ENCODE data around the gene GABRP.

The GABRP gene

DNA sequence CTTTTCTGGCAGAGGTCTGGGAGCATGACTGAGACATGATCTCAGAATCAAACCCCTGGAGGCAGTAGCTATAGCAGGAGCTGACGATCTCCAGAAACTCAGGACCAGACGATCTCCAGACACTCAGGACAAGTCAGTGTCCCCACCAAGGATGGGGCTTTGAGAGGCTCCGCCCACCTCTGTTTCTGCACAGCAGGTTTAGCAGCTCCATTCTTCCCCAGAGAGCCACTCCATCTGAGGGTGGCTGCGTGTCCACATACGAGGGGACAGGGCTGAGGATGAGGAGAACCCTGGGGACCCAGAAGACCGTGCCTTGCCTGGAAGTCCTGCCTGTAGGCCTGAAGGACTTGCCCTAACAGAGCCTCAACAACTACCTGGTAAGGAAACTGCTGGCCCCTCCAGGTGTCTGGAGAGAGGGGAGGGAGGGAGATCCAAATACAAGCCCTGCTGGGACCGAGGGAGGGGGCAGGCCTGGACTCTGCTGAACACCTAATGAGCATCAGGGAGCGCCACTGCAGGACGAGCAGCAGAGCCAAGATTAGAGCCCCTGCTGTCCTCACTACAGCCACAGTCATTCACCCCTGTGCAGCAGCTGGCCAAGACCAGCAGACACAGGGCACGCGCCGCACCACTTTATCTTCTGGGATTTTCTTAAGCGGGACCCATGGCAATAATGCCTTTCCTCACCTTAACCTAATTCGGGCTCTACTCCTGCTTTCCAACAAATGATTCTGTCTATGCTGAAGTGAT is at the start of gene GABRP:
Gene GABRP (plus strand): TSS at position 228 of the 750 bp plus-strand sequence. CDS start 4,891 bp downstream, outside the sequence.
- DNase-seq (ENCODE audit: low read depth, low spot score), result no peak
- no peaks in the 10 kb centered on the region for H3K4me1 ChIP-seq (ENCODE audit: insufficient read depth, insufficient read length)
- no peak within 1 kb of the TSS for H3K9ac ChIP-seq (ENCODE audit: insufficient read length, low read depth)
- TF ChIP-seq YY1 (IDR thresholded peaks at IDR 0.05; ENCODE audit: insufficient read depth, insufficient read length) (no peak), ZNF274 (IDR thresholded peaks at IDR 0.05; ENCODE audit: low read depth, low read length) (no peak), SUZ12 (IDR thresholded peaks at IDR 0.05; ENCODE audit: extremely low read depth, insufficient read depth, insufficient read length) (no peak)
- no peaks in the 10 kb centered on the region for H3K36me3 ChIP-seq (ENCODE audit: insufficient read depth, insufficient read length, low read length)
- H3K9me3 ChIP-seq (ENCODE audit: insufficient read depth, low read length), result no peaks in the 10 kb centered on the region
- no peak within 1 kb of the TSS for H3K4me3 ChIP-seq (ENCODE audit: insufficient read length, low read depth)
- H3K27me3 ChIP-seq (ENCODE audit: insufficient read depth, insufficient read length), result no peaks in the 10 kb centered on the region

DNA sequence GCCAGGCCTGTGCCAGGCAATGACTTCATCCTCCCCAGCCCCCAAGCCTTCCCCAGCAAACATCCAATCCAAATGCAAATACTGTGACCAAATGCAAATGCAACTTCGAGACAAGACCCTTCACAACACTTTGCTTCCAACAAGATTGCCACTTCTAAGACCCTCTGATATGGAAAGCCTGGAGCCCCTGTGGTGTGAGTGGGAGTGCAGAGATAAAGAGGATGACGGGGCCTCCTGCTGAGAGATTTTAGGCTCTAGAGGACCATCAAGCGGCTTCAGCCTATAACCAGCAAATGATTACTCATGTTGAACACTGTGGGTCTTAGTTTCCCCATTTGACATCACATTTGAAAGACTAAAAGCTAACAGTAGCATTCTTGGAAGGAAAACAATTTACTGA is 46.6 kb upstream of the GABRP start:
- DNase-seq (ENCODE audit: low read depth, low spot score), result no peak
- Histone ChIP-seq H3K9ac (ENCODE audit: insufficient read length, low read depth) (no peak overlapping the region), H3K4me1 (ENCODE audit: insufficient read depth, insufficient read length) (peaks cover 6% of the 10 kb centered on the region), H3K9me3 (ENCODE audit: insufficient read depth, low read length) (peaks cover 21% of the 10 kb centered on the region), H3K36me3 (ENCODE audit: insufficient read depth, insufficient read length, low read length) (no peaks in the 10 kb centered on the region), H3K4me3 (ENCODE audit: insufficient read length, low read depth) (no peak overlapping the region), H3K27me3 (ENCODE audit: insufficient read depth, insufficient read length) (peaks cover 5% of the 10 kb centered on the region)
- TF ChIP-seq YY1 (IDR thresholded peaks at IDR 0.05; ENCODE audit: insufficient read depth, insufficient read length) (no peak), SUZ12 (IDR thresholded peaks at IDR 0.05; ENCODE audit: extremely low read depth, insufficient read depth, insufficient read length) (no peak), ZNF274 (IDR thresholded peaks at IDR 0.05; ENCODE audit: low read depth, low read length) (no peak)

DNA sequence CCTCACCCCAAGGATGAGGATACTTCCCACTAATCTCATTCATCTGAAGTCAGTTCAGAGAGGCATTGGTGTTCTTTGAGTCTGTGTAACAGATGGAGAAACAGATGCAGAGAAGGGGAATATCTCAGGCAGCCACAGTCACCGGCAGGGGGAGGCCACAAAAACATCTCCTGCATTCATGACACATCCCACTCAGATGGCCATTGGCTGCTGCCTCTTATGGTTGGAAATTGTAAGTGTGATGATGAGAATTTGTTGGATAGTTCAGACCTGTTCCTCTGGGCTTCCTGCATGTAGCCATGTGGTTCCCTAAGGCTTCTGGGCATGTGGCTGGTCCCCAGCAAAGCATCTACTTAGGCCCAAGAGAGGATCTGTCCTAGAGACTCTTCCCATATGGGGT is 45.9 kb upstream of the GABRP start:
- H3K4me3 ChIP-seq (ENCODE audit: insufficient read length, low read depth), result no peak overlapping the region
- no peak for TF ChIP-seq YY1 (IDR thresholded peaks at IDR 0.05; ENCODE audit: insufficient read depth, insufficient read length)
- TF ChIP-seq SUZ12 (IDR thresholded peaks at IDR 0.05; ENCODE audit: extremely low read depth, insufficient read depth, insufficient read length), result no peak
- no peak for TF ChIP-seq ZNF274 (IDR thresholded peaks at IDR 0.05; ENCODE audit: low read depth, low read length)
- H3K9ac ChIP-seq (ENCODE audit: insufficient read length, low read depth), result no peak overlapping the region
- DNase-seq (ENCODE audit: low read depth, low spot score), result no peak
- H3K9me3 ChIP-seq (ENCODE audit: insufficient read depth, low read length), result peaks cover 21% of the 10 kb centered on the region
- H3K27me3 ChIP-seq (ENCODE audit: insufficient read depth, insufficient read length), result peaks cover 5% of the 10 kb centered on the region
- H3K4me1 ChIP-seq (ENCODE audit: insufficient read depth, insufficient read length), result peaks cover 6% of the 10 kb centered on the region
- H3K36me3 ChIP-seq (ENCODE audit: insufficient read depth, insufficient read length, low read length), result no peaks in the 10 kb centered on the region

- TF ChIP-seq YY1 (IDR thresholded peaks at IDR 0.05; ENCODE audit: insufficient read depth, insufficient read length) (no peak), SUZ12 (IDR thresholded peaks at IDR 0.05; ENCODE audit: extremely low read depth, insufficient read depth, insufficient read length) (no peak), ZNF274 (IDR thresholded peaks at IDR 0.05; ENCODE audit: low read depth, low read length) (no peak)
- Histone ChIP-seq H3K4me1 (ENCODE audit: insufficient read depth, insufficient read length) (peaks cover 6% of the 10 kb centered on the region), H3K36me3 (ENCODE audit: insufficient read depth, insufficient read length, low read length) (no peaks in the 10 kb centered on the region), H3K27me3 (ENCODE audit: insufficient read depth, insufficient read length) (peaks cover 5% of the 10 kb centered on the region), H3K4me3 (ENCODE audit: insufficient read length, low read depth) (no peak overlapping the region), H3K9ac (ENCODE audit: insufficient read length, low read depth) (no peak overlapping the region), H3K9me3 (ENCODE audit: insufficient read depth, low read length) (peaks cover 21% of the 10 kb centered on the region)
- DNase-seq (ENCODE audit: low read depth, low spot score), result no peak
These were observed 44.7 kb upstream of the GABRP start for GRCh38 chr5:170738840-170739239.

- no peak for DNase-seq (ENCODE audit: low read depth, low spot score)
- Histone ChIP-seq H3K9me3 (ENCODE audit: insufficient read depth, low read length) (peaks cover 20% of the 10 kb centered on the region), H3K9ac (ENCODE audit: insufficient read length, low read depth) (no peak overlapping the region), H3K4me1 (ENCODE audit: insufficient read depth, insufficient read length) (peaks cover 6% of the 10 kb centered on the region), H3K4me3 (ENCODE audit: insufficient read length, low read depth) (no peak overlapping the region), H3K27me3 (ENCODE audit: insufficient read depth, insufficient read length) (peaks cover 5% of the 10 kb centered on the region), H3K36me3 (ENCODE audit: insufficient read depth, insufficient read length, low read length) (no peaks in the 10 kb centered on the region)
- TF ChIP-seq YY1 (IDR thresholded peaks at IDR 0.05; ENCODE audit: insufficient read depth, insufficient read length) (no peak), ZNF274 (IDR thresholded peaks at IDR 0.05; ENCODE audit: low read depth, low read length) (no peak), SUZ12 (IDR thresholded peaks at IDR 0.05; ENCODE audit: extremely low read depth, insufficient read depth, insufficient read length) (no peak)
These were observed 44.1 kb upstream of the GABRP start for GRCh38 chr5:170739446-170739845.

DNA sequence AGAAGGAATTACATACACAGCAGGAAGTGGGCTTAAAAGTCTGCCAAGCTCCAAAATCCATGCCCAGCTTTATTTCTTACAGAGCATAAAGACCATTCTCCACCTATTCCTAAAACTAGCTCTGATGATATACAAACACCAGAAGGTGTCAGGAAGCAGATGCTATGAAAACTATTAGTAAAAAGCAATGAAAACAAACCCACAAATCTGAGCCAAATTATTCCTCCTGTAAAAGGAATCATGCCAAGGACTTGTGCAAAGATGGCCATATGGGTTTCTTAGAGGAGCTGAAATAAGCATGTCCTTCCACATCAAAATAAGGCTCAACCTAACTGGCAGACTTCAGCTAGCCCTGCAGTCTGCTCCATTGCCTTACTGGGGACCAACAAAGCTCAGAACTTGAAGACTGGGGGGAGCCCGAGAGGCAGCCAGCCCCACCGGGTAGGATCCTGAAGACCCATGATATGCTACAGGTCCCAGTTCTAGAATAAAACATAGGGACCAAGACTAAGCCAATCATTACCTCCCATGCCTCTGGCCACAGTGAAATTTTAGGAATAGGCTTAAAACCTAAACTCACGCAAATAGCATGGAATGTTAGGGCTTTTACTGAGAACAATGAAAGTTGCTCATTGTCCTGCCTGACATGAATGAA is 42.8 kb upstream of the GABRP start:
- DNase-seq (ENCODE audit: low read depth, low spot score), result no peak
- H3K4me1 ChIP-seq (ENCODE audit: insufficient read depth, insufficient read length), result peaks cover 6% of the 10 kb centered on the region
- H3K4me3 ChIP-seq (ENCODE audit: insufficient read length, low read depth), result no peak overlapping the region
- TF ChIP-seq ZNF274 (IDR thresholded peaks at IDR 0.05; ENCODE audit: low read depth, low read length) (no peak), YY1 (IDR thresholded peaks at IDR 0.05; ENCODE audit: insufficient read depth, insufficient read length) (no peak), SUZ12 (IDR thresholded peaks at IDR 0.05; ENCODE audit: extremely low read depth, insufficient read depth, insufficient read length) (no peak)
- no peak overlapping the region for H3K9ac ChIP-seq (ENCODE audit: insufficient read length, low read depth)
- peaks cover 5% of the 10 kb centered on the region for H3K27me3 ChIP-seq (ENCODE audit: insufficient read depth, insufficient read length)
- no peaks in the 10 kb centered on the region for H3K36me3 ChIP-seq (ENCODE audit: insufficient read depth, insufficient read length, low read length)
- peaks cover 7% of the 10 kb centered on the region for H3K9me3 ChIP-seq (ENCODE audit: insufficient read depth, low read length)

DNA sequence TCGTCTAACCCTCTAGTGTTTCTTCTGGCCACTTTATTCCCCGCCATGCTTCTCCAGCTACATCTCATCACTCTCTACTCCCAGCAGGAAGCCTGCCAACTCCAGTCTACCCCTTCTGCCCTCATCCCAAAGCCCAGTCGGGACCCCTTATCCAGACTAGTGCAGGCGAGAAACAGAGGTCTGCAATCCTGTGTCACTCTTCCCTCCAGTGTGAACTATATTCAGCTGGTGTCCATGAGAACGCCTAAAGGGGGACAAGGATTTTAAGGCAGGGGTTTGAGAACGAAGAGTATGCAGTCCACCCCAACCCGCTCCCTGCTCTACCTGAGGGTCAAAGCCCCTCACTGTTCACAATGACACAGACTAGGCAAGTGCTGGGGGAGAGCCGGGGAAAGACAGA is 41.7 kb upstream of the GABRP start:
- H3K4me1 ChIP-seq (ENCODE audit: insufficient read depth, insufficient read length), result peaks cover 6% of the 10 kb centered on the region
- no peaks in the 10 kb centered on the region for H3K36me3 ChIP-seq (ENCODE audit: insufficient read depth, insufficient read length, low read length)
- DNase-seq (ENCODE audit: low read depth, low spot score), result no peak
- peaks cover 5% of the 10 kb centered on the region for H3K27me3 ChIP-seq (ENCODE audit: insufficient read depth, insufficient read length)
- H3K9ac ChIP-seq (ENCODE audit: insufficient read length, low read depth), result no peak overlapping the region
- H3K9me3 ChIP-seq (ENCODE audit: insufficient read depth, low read length), result no peaks in the 10 kb centered on the region
- H3K4me3 ChIP-seq (ENCODE audit: insufficient read length, low read depth), result no peak overlapping the region
- TF ChIP-seq YY1 (IDR thresholded peaks at IDR 0.05; ENCODE audit: insufficient read depth, insufficient read length), result no peak
- TF ChIP-seq ZNF274 (IDR thresholded peaks at IDR 0.05; ENCODE audit: low read depth, low read length), result no peak
- TF ChIP-seq SUZ12 (IDR thresholded peaks at IDR 0.05; ENCODE audit: extremely low read depth, insufficient read depth, insufficient read length), result no peak
